GM18868 (cell line): Measurements from ENCODE around the gene ZIC5.
A peak's percentile ranks its signal among the peaks of the same experiment; 100 is the strongest.

ENCODE experiments used
- ATAC-seq: cut with Tn5 transposase; IDR thresholded peaks from one replicate; pipeline ENCODE4 v1.9.1; 2021; ENCODE audit warnings: mild to moderate bottlenecking, moderate library complexity; ENCODE audit not compliant: unreplicated experiment

The ZIC5 gene

DNA sequence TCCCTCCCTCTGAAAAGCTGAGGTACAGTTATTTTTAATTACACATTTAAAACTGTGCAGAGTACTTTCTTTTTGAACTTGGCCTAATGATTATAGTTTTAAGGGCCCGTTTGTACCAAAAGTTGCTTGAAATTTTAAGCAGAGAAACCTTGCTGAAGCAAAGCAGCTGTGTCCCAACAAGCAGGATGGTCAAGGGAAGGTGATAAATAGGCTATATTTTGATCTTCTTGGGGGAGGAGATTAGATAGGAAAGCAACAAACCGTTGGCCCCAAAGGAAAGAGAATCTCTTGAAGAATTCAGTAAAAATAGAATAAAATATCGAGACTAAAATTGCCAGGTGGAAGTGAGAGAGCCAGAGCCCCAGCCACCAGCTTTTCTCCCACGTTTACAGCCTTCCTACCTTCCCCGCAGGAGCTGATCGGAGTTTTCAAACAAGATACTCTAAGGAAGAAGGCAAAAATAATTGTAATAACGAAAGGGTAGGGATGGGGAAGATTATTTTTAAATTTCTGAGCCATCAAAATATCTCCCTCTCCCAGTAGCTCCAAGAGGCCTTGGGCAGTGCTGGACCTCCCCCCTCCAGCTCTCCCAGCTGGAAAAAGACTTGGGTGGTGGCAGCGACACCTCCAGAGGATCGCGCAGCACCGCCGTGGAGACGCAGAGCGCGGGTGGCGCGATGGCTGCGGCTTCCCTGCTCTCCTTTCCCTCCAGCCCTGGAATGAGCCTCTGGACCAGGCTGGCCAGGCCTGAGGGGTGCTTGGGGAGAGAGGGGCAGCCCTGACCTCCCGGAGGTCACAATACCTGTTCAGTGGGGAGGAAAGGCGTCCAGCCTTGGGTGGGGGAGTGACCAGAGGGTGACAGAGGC lies 15.8 kb upstream of the ZIC5 start:
- no peak for ATAC-seq

DNA sequence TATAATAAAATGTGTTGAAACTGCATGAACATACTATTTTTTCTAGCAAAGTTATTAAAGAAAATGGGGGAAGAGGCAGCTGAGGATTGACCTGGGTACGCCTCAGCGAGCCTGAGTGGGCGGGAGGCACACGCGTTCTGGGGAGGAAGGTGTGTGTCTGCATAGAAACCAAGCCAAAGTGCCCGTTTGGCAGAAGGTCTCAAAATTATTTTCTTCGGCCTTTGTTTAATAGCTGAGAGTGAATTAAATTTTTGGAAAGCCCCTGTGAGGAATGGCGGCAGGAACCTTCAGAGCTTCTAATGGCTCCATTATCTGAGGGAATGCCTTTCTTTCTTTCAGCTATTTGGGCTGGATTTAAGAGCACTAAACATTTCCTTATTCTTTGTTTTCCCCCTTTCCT lies 15.2 kb upstream of the ZIC5 start:
- ATAC-seq: no peak

DNA sequence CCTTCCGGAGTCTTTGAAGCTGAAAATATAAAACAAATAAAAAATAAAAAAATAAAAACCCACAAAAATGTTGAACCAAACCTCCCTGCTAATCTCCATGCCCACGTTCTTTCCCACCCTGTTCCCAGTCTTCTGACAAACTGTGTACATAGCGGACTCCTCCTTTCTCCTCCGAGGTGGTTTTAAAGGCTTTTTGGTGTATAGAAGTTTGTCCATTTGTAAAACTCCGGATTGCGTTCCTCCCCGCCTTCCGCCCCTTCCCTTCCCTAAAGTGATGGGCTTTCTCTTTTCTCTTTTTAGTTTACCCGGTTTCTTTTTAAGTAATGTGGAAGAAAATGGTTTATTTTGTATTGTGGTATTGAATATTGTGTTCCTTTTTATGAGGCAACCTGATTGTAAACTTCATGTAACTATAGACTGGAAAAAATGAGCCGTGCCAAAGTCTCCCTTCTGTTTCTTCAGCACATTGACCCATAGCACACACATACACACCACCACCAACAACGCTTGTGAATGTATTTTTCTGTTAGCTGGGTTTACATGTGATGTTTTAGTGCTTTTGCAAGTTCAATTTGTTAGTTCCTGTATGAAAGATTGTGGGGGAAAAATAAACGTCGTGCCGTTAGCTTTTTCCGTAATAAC lies 14.4 kb upstream of the ZIC5 start:
- no peak for ATAC-seq

DNA sequence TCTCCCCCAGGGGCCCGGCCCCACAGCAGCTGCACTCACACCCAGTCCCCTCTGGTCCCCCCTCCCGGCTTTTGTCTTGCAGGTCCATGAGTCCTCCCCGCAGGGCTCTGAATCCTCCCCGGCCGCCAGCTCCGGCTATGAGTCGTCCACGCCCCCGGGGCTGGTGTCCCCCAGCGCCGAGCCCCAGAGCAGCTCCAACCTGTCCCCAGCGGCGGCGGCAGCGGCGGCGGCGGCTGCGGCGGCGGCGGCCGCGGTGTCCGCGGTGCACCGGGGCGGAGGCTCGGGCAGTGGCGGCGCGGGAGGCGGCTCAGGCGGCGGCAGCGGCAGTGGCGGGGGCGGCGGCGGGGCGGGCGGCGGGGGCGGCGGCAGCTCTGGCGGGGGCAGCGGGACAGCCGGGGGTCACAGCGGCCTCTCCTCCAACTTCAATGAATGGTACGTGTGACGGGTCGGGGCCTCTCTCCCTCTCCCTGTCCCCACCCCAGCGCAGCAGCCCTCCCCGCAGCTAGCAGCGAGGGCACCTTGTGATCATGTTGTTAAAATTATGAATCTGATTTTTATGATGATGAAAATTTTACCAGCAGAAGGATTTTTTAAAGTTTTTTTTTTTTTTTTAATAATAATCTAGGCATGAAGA lies 13.8 kb upstream of the ZIC5 start:
- no peak for ATAC-seq

DNA sequence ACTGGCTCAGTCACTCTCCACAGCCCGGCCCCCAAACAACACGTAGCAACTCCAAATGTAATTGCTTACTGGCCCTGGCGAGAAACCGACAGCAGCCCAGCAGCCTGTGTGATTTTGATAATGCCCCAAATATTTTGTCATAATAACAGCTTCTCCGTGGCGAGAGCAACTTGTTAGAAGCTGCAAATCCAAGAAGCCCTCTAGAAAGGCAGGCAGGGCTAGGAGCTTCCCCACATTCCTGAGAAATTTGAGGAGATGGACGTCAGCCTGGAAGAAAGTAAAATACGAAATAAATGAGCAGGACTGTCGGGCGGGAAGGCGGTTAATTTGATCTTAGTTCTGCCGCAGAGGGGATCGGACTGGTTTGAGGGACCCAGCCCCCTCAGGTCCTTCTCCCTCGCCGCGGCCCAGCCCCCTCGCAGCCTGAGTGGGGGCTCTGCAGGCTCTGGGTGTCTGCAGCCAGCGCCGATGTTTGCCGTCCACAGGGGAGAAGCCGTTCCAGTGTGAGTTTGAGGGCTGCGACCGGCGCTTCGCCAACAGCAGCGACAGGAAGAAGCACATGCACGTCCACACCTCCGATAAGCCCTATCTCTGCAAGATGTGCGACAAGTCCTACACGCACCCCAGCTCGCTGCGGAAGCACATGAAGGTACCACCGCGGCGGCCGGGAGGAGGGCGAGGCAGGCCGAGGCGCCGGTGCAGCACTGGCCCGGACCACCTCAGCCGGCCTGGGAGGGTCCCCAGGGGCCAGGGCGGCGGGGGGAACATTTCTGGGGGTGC lies 13.1 kb upstream of the ZIC5 start:
- no peak for ATAC-seq

DNA sequence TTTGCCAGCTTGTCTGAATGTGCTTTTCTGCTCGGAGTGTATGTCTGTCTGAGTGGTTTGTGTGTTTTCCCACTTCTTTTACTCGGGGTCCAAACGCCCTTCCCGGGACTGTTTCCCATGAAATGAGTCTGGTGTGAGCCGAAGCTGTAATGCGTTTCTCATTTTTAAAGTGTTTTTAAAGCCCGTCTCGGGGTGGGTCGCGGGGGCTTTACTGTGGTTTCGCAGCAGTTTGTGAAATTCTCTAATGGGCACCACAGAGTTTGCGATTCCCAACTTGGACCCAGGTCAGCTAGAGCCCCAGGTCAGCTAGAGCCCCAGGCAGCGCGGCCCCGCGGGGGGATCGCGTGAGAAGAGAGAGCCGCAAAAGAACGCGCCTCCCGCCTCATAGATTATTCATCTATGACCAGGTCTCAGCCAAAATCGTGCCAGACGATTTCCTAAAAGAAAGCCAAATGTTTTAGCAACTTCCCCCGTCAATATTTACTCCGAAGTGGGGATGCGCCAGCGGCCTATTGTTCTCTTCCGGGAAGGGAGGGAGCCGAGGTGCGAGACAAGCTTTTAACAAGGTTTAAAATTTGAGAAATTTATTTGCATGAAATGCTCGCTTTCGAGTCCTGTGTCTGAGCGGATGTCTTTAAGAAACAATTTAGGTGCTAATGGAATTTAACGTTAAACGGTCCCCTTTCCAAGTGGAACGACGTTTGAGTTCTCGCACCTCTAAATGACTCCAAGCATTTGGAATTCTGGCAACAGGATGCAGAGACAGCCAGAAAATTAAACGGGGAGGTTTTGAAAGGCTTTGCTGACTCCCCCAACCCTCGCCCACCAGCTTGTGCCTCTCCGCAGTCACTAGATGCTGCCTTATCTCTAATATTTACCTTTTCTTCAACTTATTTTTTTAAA lies 12.2 kb upstream of the ZIC5 start:
- no peak for ATAC-seq

DNA sequence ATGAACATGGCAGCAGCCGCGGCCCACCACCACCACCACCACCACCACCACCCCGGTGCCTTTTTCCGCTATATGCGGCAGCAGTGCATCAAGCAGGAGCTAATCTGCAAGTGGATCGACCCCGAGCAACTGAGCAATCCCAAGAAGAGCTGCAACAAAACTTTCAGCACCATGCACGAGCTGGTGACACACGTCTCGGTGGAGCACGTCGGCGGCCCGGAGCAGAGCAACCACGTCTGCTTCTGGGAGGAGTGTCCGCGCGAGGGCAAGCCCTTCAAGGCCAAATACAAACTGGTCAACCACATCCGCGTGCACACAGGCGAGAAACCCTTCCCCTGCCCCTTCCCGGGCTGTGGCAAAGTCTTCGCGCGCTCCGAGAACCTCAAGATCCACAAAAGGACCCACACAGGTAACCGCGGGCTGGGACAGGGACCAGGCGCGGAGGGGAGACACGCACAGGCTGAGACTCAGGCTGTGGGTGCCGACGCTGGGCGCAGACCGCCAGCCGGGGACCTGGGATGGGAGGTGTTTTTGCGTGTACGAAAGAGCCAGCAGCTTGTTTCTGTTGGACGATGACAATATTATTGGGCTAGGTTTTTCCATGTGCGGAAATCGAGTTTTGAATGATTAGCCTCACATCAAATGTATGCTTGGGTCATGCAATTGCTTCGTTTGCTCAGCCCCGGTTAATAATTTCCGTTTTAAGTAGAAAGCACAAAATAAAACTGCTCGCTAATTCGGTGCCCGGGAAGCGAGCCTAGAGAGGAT lies 11.3 kb upstream of the ZIC5 start:
- no peak for ATAC-seq

DNA sequence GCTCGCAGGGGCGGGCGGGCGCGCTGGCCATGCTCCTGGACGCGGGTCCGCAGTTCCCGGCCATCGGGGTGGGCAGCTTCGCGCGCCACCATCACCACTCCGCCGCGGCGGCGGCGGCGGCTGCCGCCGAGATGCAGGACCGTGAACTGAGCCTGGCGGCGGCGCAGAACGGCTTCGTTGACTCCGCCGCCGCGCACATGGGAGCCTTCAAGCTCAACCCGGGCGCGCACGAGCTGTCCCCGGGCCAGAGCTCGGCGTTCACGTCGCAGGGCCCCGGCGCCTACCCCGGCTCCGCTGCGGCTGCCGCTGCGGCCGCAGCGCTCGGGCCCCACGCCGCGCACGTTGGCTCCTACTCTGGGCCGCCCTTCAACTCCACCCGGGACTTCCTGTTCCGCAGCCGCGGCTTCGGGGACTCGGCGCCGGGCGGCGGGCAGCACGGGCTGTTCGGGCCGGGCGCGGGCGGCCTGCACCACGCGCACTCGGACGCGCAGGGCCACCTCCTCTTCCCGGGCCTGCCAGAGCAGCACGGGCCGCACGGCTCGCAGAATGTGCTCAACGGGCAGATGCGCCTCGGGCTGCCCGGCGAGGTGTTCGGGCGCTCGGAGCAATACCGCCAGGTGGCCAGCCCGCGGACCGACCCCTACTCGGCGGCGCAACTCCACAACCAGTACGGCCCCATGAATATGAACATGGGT lies 10.6 kb upstream of the ZIC5 start:
- ATAC-seq: no peak

DNA sequence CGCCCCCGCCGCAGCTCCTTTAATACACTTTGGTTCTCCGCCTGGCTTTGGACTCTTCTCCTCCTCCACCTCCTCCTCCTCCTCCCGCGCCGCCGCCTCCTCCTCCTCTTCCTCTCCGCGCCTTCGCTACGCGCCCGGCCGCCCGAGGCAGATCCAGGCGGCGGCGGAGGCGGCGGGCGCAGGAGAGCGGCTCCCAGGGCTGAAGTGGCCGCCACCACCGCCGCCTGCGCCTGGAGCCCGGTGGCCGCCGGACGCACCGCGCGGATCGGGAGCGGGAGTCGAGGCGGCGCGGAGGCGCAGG lies 10.1 kb upstream of the ZIC5 start, which contains the start of gene ZIC2:
Gene ZIC2 (plus strand): TSS at position 50 of the 301 bp plus-strand sequence. CDS start 281 bp downstream, outside the sequence.
- ATAC-seq: no peak

DNA sequence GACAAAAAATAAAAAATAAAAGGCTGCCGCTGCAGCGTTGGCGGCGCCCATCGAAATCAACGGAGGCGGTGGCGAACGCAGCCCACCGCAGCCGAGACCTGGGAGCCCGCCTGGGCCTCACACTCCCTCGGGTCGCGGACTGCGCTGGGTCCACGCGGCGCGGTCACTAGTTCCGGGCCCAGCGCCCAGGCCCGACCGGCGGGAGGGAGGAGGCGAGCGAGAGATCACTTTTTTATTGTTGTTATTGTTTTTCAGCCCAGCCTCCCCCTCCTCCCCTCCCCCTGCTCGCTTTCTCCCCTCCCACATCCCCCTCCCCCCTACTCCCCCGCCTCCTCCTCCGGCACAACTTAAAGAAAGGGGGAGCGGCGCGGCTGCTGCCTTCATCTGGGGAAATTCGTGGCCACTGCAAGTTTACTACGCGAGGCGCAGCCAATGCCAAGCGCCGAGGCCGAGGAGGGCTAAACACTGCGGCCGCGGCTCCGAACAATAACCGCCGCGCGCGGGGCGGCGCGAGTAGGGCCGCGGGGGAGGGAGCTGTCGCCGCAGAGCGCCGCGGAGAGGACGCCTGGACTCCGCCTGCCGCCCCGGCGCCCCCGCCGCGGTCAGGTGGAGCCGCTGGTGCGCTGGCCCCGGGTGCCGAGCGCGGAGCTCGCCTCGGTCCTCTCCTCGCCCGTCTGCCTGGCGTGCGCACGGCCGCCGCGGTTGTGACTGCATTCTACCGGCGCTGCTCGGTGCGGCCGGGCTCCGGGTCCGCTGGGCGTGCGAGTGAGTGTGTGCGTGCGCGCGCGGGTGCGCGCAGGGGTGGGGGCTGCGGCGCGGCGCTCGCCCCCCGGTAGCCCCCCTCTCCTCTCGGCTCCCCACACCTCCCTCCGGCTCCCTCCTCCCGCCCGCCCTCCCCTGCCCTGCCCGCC lies 9.5 kb upstream of the ZIC5 start:
- peak; percentile 29 for ATAC-seq

DNA sequence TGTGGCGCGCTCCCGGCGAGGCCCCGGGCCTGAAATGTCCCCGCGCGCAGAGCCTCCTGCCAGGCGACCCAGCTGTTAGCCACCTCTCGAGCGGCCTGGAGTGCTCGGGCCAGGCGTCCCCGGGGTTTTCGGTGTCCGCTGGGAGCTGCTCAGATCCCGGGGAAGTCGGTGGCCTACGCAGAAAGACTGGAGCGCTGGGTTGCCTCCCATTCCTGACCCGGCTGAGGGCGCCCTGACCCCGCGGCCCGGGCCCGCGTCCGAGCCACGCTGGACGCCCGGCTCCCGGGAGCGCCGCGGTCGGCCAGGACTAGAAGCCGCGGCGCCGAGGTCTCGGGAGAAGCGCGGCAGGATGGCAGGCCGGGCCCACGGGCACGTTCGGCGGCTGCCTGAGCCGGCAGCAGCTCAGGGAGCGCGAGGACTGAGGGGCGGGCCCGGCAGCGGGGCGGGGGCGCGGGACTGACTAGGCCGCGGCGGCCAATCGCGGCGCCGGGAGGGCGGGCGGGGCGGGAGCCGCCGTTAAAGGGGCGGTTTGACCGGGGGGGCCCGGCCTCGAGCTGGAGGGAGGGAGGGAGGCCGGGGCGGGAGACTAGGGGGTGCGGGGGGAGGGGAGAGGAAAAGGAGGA lies 8.7 kb upstream of the ZIC5 start:
- peak; percentile 79 for ATAC-seq

DNA sequence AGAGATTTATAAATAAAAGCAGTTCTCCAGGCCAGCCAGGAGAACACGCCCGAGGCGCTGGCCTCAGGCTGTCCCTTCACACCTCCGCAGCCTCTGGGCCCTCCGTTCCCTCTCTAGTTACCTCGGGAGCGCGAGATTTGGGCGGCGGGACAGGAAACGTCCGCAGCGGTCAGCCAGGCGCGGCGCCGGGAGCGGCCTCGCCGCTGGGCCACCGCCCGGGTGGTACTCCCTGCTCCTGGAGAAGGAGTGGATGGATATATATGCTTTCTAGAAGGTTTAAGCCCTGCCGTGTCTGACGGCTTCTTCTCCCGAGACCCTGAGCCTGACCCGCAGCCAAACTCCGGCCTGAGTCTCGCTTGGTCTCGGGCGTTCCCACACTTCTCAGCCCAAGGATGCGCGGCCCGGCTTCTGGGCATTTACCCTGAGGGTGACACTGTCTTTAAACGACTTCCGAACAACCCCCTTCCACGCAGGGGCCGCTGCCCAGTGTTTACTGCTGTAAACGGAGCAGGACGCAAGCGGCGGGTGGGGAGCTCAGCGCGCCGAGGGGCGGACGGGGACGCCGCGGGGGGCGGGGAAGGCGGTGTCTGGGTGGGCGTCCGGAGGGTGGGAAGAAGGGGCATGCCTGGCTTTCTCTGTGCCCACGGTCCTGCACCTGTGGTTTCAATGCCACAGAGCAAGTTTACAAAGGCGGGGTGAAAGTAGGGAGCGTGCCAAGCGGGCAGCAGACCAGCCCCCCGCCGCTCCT lies 8.1 kb upstream of the ZIC5 start:
- no peak for ATAC-seq

DNA sequence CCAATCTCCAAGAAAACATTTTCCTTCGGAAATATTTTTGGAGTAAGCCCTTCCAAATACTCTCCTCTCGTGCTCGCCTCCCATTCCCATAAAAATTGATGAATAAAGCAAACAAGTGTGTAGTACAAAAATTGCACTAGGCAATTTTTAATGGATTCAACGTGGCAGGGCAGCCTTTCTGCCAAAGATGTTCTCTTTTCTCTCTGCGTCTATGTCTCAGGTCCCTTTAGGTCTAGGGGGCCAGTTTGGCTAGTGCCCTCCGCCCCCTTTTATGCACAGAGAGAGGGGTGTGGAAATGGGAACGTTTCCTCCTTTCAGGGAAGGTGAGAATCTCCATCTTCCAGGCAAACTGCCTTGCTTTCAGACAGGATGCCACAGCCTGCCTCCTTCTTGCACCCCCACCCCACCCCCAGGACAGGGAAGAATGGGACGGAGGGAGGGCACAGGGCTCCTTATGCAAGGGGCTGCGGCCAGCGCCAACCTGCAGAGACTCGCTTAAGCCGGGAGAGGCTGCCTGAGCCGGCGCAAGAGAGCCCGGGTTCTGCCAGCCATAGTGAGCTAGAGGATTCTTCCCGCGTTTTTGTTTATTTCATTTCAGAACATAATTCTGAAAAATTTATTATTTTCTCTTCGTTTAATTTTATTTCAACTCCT lies 7.4 kb upstream of the ZIC5 start:
- no peak for ATAC-seq

DNA sequence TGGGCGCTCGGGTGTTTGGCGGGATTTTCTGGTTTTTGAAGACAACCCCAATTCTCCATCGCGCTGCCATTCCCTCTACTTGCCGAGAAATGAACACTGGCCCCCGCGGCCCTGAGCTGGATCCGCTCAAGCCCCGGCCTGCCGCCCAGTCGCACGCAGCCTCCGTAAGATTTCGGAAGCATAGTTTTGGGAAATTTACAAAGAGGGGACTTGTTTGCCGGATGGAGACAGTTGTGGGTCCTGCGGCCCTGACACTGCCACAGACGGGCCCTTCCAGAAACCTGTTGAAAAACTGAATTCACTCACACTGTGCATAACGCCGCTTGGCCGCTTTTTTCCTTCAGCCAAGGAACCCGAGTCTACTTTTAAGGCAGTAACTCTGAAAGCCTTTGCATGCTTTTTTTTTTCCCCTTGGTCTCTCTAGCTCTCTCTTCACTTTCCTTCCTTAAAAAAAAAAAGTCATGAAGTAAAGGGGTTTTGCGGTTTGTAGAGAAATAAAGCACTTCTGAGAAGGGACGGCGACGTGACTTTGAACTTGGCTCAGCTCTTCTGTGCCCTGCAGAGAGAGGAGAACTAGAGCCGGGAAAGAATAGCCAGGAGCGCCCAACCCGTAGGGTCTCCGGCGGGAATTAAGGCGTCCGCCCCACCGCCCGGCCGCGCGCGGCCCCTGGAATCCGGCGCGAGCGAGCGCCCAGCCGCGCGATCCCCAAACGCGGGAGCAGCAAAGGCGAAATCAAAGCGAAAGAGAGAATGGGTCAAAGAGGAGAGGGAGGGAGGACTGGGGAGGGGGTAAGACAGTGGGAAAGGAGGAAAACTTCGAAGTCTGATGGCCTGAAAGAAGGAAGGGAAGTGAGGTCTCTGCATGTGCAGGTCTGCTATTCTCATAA lies 6.6 kb upstream of the ZIC5 start:
- ATAC-seq: no peak

DNA sequence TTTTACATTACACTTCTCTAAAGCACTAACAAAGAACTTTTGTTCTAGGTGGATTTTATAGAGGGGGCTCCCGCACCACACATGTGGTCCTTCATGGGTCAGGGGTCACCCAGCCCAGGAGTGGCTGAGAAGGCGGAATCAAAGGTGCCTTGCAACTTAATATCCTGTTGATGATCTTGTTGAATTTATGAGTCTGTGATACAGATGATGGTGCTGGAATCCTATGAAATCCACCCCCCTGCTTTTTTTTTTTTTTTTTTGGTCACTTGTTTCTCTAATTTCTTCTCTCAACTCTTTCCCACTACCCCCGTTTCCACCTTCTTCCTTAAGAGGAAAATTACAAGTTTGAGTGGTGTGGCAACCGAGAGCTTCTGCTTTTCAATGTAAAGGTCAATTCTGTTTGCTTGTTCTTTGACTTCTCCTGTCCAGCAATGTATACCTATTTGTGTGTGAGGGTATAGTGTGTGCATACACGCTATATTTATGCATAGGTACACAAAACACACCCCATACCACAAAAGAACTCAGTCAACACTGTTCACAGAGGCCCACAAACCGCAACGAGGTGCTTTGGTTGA lies 5.9 kb upstream of the ZIC5 start:
- ATAC-seq: no peak
